ENCODE measurements around the gene SOX18.

The SOX18 gene

DNA sequence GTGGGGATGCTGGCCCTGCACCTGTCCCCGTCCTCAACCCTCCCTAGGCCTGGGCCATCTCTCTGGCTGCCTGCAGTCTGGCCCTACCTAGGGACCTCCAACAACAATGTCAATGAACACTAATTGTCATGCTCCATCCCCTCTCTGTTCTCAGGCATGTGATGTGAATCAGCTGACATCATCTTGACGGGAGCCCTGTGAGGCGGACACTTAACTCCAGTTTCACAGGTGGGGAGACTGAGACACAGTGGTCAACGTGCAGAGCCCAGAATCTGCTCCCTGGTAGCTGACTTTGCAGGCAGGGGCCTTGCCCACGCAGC is 12.8 kb upstream of the SOX18 start:
- Histone ChIP-seq H3K23ac (ENCODE audit: low read length) (no peak overlapping the region), H2BK120ac (ENCODE audit: insufficient read depth, low read length, poor library complexity) (peak overlapping the region; percentile 93), H3K27me3 (ENCODE audit: insufficient read depth, low read length) (no peaks in the 10 kb centered on the region), H3K27ac (ENCODE audit: low read depth, low read length) (peak overlapping the region; percentile 5), H3K36me3 (ENCODE audit: control insufficient read depth in 1 of 2, insufficient read depth in 2 of 2, low read length in 2 of 2) (no peaks in the 10 kb centered on the region), H3K4me2 (ENCODE audit: low read length) (peak overlapping the region; percentile 71), H2BK12ac (ENCODE audit: low read length) (no peak overlapping the region), H3K14ac (ENCODE audit: low read length) (peak overlapping the region; percentile 97), H4K91ac (ENCODE audit: low read depth, low read length) (peak overlapping the region; percentile 88), H2BK5ac (ENCODE audit: low read depth, low read length, poor library complexity) (peak overlapping the region; percentile 79), H3K9ac (ENCODE audit: low read length) (no peak overlapping the region), H3K79me2 (ENCODE audit: control insufficient read depth, insufficient read depth, low read length, poor library complexity) (peaks cover 12% of the 10 kb centered on the region), H3K79me1 (ENCODE audit: low read length) (peaks cover 12% of the 10 kb centered on the region), H3K4me1 (ENCODE audit: control insufficient read depth in 1 of 2, insufficient read depth in 2 of 2, low read length in 2 of 2) (peaks cover 15 to 22% of the 10 kb centered on the region in 2 experiments), H4K8ac (ENCODE audit: low read depth, low read length) (peak overlapping the region; percentile 100), H4K12ac (ENCODE audit: low read depth, low read length) (peak overlapping the region; percentile 97), H2AFZ (ENCODE audit: insufficient read depth, low read length, poor library complexity) (peak overlapping the region; percentile 93), H3K9me3 (ENCODE audit: insufficient read depth, low read depth, low read length) (no peaks in the 10 kb centered on the region), H3K4ac (ENCODE audit: low read depth, low read length) (peak overlapping the region; percentile 74), H3K4me3 (ENCODE audit: low read depth, low read length) (peak overlapping the region; percentile 58), H2AK5ac (ENCODE audit: low read length) (peak overlapping the region; percentile 20), H3K18ac (ENCODE audit: low read length) (peak overlapping the region; percentile 90)
- no CpG with 5 or more reads among the region's 5 CpGs for WGBS (ENCODE audit: extremely low coverage, insufficient coverage, insufficient read length)
- DNase-seq, result no peak

DNA sequence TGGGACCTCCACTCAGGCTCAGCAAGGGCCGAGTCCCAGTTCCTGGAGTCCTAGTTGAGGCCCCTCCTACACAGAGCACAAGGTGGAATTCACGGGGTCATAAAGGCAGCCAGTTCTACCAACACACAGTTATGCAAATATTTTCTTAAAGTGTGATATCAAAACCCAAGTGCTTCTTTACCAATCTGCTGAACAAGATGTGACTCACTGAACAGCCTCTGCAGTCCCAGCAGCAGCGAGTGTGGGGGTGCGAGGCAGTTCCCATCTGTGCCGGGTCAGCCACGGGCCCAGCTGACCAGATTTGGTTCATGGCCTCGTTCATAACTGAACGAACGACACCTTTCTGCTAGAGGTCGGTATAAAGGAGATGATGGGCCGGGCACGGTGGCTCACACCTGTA is 9.1 kb upstream of the SOX18 start:
- WGBS (ENCODE audit: extremely low coverage, insufficient coverage, insufficient read length), result no CpG with 5 or more reads among the region's 12 CpGs
- Histone ChIP-seq H3K4ac (ENCODE audit: low read depth, low read length) (no peak overlapping the region), H4K8ac (ENCODE audit: low read depth, low read length) (no peak overlapping the region), H3K9ac (ENCODE audit: low read length) (no peak overlapping the region), H3K14ac (ENCODE audit: low read length) (no peak overlapping the region), H3K36me3 (ENCODE audit: control insufficient read depth in 1 of 2, insufficient read depth in 2 of 2, low read length in 2 of 2) (no peaks in the 10 kb centered on the region), H2BK120ac (ENCODE audit: insufficient read depth, low read length, poor library complexity) (no peak overlapping the region), H2AK5ac (ENCODE audit: low read length) (no peak overlapping the region), H3K23ac (ENCODE audit: low read length) (no peak overlapping the region), H2BK5ac (ENCODE audit: low read depth, low read length, poor library complexity) (no peak overlapping the region), H4K12ac (ENCODE audit: low read depth, low read length) (no peak overlapping the region), H2AFZ (ENCODE audit: insufficient read depth, low read length, poor library complexity) (no peak overlapping the region), H3K18ac (ENCODE audit: low read length) (no peak overlapping the region), H2BK12ac (ENCODE audit: low read length) (no peak overlapping the region), H3K27ac (ENCODE audit: low read depth, low read length) (no peak overlapping the region), H3K4me2 (ENCODE audit: low read length) (no peak overlapping the region), H3K9me3 (ENCODE audit: insufficient read depth, low read depth, low read length) (no peaks in the 10 kb centered on the region), H3K27me3 (ENCODE audit: insufficient read depth, low read length) (no peaks in the 10 kb centered on the region), H3K4me3 (ENCODE audit: low read depth, low read length) (no peak overlapping the region), H3K79me2 (ENCODE audit: control insufficient read depth, insufficient read depth, low read length, poor library complexity) (peaks cover 9% of the 10 kb centered on the region), H4K91ac (ENCODE audit: low read depth, low read length) (no peak overlapping the region), H3K79me1 (ENCODE audit: low read length) (peaks cover 26% of the 10 kb centered on the region), H3K4me1 (ENCODE audit: control insufficient read depth in 1 of 2, insufficient read depth in 2 of 2, low read length in 2 of 2) (peaks cover 27 to 40% of the 10 kb centered on the region in 2 experiments)
- no peak for DNase-seq

DNA sequence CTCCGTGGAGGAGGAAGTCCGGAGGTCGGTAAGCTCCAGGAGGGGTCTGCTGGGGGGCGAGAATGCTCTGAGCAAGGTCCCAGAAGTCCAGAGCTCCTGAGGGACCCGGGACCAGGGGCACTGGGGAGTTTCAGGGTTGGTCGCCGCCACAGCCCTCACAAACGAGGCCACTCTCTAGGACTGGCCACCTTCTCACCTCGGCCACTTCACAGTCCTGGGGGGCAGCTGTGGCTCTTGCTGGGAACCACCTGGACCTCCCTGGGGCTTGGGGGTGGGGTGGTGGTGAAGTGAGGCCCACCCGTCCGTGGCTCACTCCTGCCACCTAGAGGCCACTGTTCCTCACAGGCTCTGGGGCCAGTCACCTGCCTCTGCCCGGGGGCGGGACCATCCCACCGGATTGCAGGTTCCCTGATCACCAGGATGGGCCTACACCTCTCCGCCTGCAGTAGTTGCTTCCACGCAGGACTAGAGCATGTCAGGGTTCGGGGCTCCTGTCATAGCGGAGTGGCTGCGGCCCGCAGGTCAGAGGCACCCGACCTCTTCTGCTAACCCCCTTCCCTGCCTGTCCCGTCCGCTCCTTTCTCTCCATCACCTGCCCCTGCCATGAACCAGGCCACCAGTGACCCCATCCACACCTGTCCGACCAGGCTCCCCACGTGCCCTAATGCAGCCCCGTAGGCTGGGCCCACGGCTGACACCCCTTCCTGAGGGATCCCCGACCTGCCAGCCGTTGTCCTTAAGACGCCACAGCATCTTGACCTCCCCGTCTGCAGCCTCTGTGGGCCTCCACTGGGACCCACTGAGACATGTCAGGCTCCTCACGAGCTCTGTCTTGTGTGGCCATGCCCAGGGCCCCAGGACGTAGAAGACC is 8.4 kb upstream of the SOX18 start:
- H4K91ac ChIP-seq (ENCODE audit: low read depth, low read length), result peak overlapping the region; percentile 29
- H3K79me1 ChIP-seq (ENCODE audit: low read length), result peaks cover 20% of the 10 kb centered on the region
- H3K9me3 ChIP-seq (ENCODE audit: insufficient read depth, low read depth, low read length), result no peaks in the 10 kb centered on the region
- H3K36me3 ChIP-seq (ENCODE audit: control insufficient read depth in 1 of 2, insufficient read depth in 2 of 2, low read length in 2 of 2), result no peaks in the 10 kb centered on the region
- H3K23ac ChIP-seq (ENCODE audit: low read length), result no peak overlapping the region
- no peak overlapping the region for H3K14ac ChIP-seq (ENCODE audit: low read length)
- no peak overlapping the region for H3K18ac ChIP-seq (ENCODE audit: low read length)
- H3K27me3 ChIP-seq (ENCODE audit: insufficient read depth, low read length), result no peaks in the 10 kb centered on the region
- no peak overlapping the region for H3K9ac ChIP-seq (ENCODE audit: low read length)
- peaks cover 4% of the 10 kb centered on the region for H3K79me2 ChIP-seq (ENCODE audit: control insufficient read depth, insufficient read depth, low read length, poor library complexity)
- no peak overlapping the region for H2AK5ac ChIP-seq (ENCODE audit: low read length)
- H3K4me2 ChIP-seq (ENCODE audit: low read length), result no peak overlapping the region
- H3K27ac ChIP-seq (ENCODE audit: low read depth, low read length), result no peak overlapping the region
- peaks cover 27 to 40% of the 10 kb centered on the region in 2 experiments for H3K4me1 ChIP-seq (ENCODE audit: control insufficient read depth in 1 of 2, insufficient read depth in 2 of 2, low read length in 2 of 2)
- H4K8ac ChIP-seq (ENCODE audit: low read depth, low read length), result peak overlapping the region; percentile 47
- WGBS (ENCODE audit: extremely low coverage, insufficient coverage, insufficient read length), result no CpG with 5 or more reads among the region's 33 CpGs
- H4K12ac ChIP-seq (ENCODE audit: low read depth, low read length), result peak overlapping the region; percentile 22
- DNase-seq, result peak; percentile 52 to 69
- H2BK12ac ChIP-seq (ENCODE audit: low read length), result peak overlapping the region; percentile 70
- no peak overlapping the region for H2BK5ac ChIP-seq (ENCODE audit: low read depth, low read length, poor library complexity)
- peak overlapping the region; percentile 48 for H2AFZ ChIP-seq (ENCODE audit: insufficient read depth, low read length, poor library complexity)
- no peak overlapping the region for H3K4ac ChIP-seq (ENCODE audit: low read depth, low read length)
- no peak overlapping the region for H3K4me3 ChIP-seq (ENCODE audit: low read depth, low read length)
- H2BK120ac ChIP-seq (ENCODE audit: insufficient read depth, low read length, poor library complexity), result peak overlapping the region; percentile 11

DNA sequence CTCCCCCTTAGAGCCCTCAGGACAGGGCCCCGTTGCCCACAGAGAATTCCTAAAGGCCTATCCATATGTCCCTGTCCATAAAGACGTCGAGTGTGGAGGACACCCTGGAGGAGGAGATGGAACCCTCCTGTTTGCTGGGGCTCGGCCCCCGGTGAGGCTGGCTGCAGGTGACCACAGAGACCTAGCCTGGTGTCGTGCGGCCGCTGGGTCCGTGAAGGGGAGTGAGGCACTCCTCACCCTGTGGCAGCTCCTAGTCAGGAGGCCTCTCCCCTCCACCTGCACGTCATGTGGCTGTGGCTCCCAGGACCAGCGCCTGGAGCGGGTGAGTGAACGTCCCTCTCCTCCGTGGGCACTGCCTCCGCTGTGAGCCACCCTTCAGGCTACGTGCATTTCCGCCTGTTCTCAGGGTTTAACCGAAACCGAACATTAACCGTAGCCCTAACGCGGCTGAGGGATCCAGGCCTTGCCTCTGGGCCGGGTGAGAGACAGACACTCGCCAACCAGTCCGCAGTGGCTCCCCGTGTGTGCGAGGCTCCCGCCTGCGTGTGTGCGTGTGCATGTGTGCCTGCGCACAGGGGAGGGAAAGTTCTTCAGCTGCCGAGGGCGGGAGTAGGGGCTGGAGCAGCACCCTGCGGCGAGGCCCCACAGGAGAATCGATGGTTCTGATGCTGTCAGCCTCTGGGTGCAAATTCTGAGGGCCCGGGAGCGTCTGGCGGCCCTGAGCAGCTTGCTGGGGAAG is 7.6 kb upstream of the SOX18 start:
- H3K14ac ChIP-seq (ENCODE audit: low read length), result no peak overlapping the region
- no peaks in the 10 kb centered on the region for H3K9me3 ChIP-seq (ENCODE audit: insufficient read depth, low read depth, low read length)
- no peak overlapping the region for H2BK5ac ChIP-seq (ENCODE audit: low read depth, low read length, poor library complexity)
- H3K36me3 ChIP-seq (ENCODE audit: control insufficient read depth in 1 of 2, insufficient read depth in 2 of 2, low read length in 2 of 2), result no peaks in the 10 kb centered on the region
- peaks cover 16% of the 10 kb centered on the region for H3K79me1 ChIP-seq (ENCODE audit: low read length)
- no peak overlapping the region for H3K4me2 ChIP-seq (ENCODE audit: low read length)
- peaks cover 20 to 33% of the 10 kb centered on the region in 2 experiments for H3K4me1 ChIP-seq (ENCODE audit: control insufficient read depth in 1 of 2, insufficient read depth in 2 of 2, low read length in 2 of 2)
- no peaks in the 10 kb centered on the region for H3K27me3 ChIP-seq (ENCODE audit: insufficient read depth, low read length)
- H3K79me2 ChIP-seq (ENCODE audit: control insufficient read depth, insufficient read depth, low read length, poor library complexity), result no peaks in the 10 kb centered on the region
- peak overlapping the region; percentile 6 for H2AK5ac ChIP-seq (ENCODE audit: low read length)
- H4K8ac ChIP-seq (ENCODE audit: low read depth, low read length), result no peak overlapping the region
- peak overlapping the region; percentile 41 for H4K91ac ChIP-seq (ENCODE audit: low read depth, low read length)
- H3K4ac ChIP-seq (ENCODE audit: low read depth, low read length), result no peak overlapping the region
- no peak for DNase-seq
- no peak overlapping the region for H2AFZ ChIP-seq (ENCODE audit: insufficient read depth, low read length, poor library complexity)
- WGBS (ENCODE audit: extremely low coverage, insufficient coverage, insufficient read length), result no CpG with 5 or more reads among the region's 39 CpGs
- H3K9ac ChIP-seq (ENCODE audit: low read length), result no peak overlapping the region
- peak overlapping the region; percentile 70 for H2BK12ac ChIP-seq (ENCODE audit: low read length)
- H4K12ac ChIP-seq (ENCODE audit: low read depth, low read length), result no peak overlapping the region
- H3K18ac ChIP-seq (ENCODE audit: low read length), result no peak overlapping the region
- H2BK120ac ChIP-seq (ENCODE audit: insufficient read depth, low read length, poor library complexity), result peak overlapping the region; percentile 20
- H3K23ac ChIP-seq (ENCODE audit: low read length), result no peak overlapping the region
- H3K27ac ChIP-seq (ENCODE audit: low read depth, low read length), result no peak overlapping the region
- no peak overlapping the region for H3K4me3 ChIP-seq (ENCODE audit: low read depth, low read length)

Measured in trophoblast cell (in vitro differentiated cells and primary cell).